Nucleus accumbens (tissue), 56 donors: ENCODE data around the gene ARHGAP26.

Experiments used
- DNase-seq, 56 donors: peaks; one replicate each; lab custom pipeline; 2025; lab: John Stamatoyannopoulos, UW

ARHGAP26 gene

GRCh38 chr5:142844866-142845265 is 74.7 kb downstream of the ARHGAP26 start:
- DNase-seq: no peak

GRCh38 chr5:142845402-142845921 is 75.3 kb downstream of the ARHGAP26 start:
- peak in 2 of 56 donors; percentile 9 to 25 for DNase-seq

- no peak for DNase-seq
These were observed 75.8 kb downstream of the ARHGAP26 start for GRCh38 chr5:142845954-142846398.

- no peak for DNase-seq
These were observed 76.2 kb downstream of the ARHGAP26 start for GRCh38 chr5:142846406-142846805.

- peak in 1 of 56 donors; percentile 8 for DNase-seq
These were observed 78.0 kb downstream of the ARHGAP26 start for GRCh38 chr5:142847898-142848790.

GRCh38 chr5:142849466-142849865 is 79.3 kb downstream of the ARHGAP26 start:
- no peak for DNase-seq

GRCh38 chr5:142849880-142850279 is 79.7 kb downstream of the ARHGAP26 start:
- no peak for DNase-seq

- no peak for DNase-seq
These were observed 81.6 kb downstream of the ARHGAP26 start for GRCh38 chr5:142851731-142852130.

- no peak for DNase-seq
These were observed 82.4 kb downstream of the ARHGAP26 start for GRCh38 chr5:142852416-142853198.

GRCh38 chr5:142853682-142854081 is 83.5 kb downstream of the ARHGAP26 start:
- no peak for DNase-seq

- no peak for DNase-seq
These were observed 86.1 kb downstream of the ARHGAP26 start for GRCh38 chr5:142856269-142856782.

GRCh38 chr5:142857405-142857804 is 87.2 kb downstream of the ARHGAP26 start:
- DNase-seq: no peak

- peak in 1 of 56 donors; percentile 11 for DNase-seq
These were observed 88.9 kb downstream of the ARHGAP26 start for GRCh38 chr5:142859037-142859436.

GRCh38 chr5:142860270-142860669 is 90.1 kb downstream of the ARHGAP26 start:
- peak in 16 of 56 donors; percentile 12 to 57 (median 38) for DNase-seq

- DNase-seq: no peak
These were observed 90.8 kb downstream of the ARHGAP26 start for GRCh38 chr5:142861011-142861410.

GRCh38 chr5:142862594-142862993 is 92.4 kb downstream of the ARHGAP26 start:
- no peak for DNase-seq

GRCh38 chr5:142863856-142864255 is 93.7 kb downstream of the ARHGAP26 start:
- DNase-seq: no peak

GRCh38 chr5:142864290-142865260 is 94.4 kb downstream of the ARHGAP26 start:
- no peak for DNase-seq

GRCh38 chr5:142865631-142866030 is 95.5 kb downstream of the ARHGAP26 start:
- no peak for DNase-seq
